PC-3 (cell line): ENCODE data around the gene AP3S1. TPM values are rescaled to one million over a fixed set of nuclear protein-coding genes. Genes with fewer than 3 reads are reported as not detected.
A peak's percentile ranks its signal among the peaks of the same experiment; 100 is the strongest.

Experiments
- ATAC-seq: fragments of 200-7000 bp; cut with Tn5 transposase; 2 replicates; pipeline ENCODE4 v1.9.1; 2020; ENCODE audit warnings: mild to moderate bottlenecking, moderate library complexity
- BruUV-seq: library from RNA; stranded (reverse); fragments of 400-500 nt; replicated peaks from 2 replicates; lab custom pipeline; 2021; lab: Mats Ljungman, UMichigan
- CTCF ChIA-PET: fragments of 300-600 bp; sonication (Branson Sonifier 250); formaldehyde crosslinking; loops from one replicate; lab custom pipeline; 2022; ENCODE audit warnings: antibody characterized with exemption; lab: Charles Lee
- POLR2A ChIA-PET: fragments of 300-600 bp; sonication (Branson Sonifier 250); formaldehyde crosslinking; loops from one replicate; lab custom pipeline; 2022; ENCODE audit warnings: antibody characterized with exemption; ENCODE audit not compliant: unreplicated experiment; lab: Charles Lee
- DNase-seq: peaks from one replicate; pipeline ENCODE4 v3.0.0-alpha.2; 2015
- H2AFZ ChIP-seq: fragments of 300-600 bp; sonication (generic); 2 replicates; pipeline ENCODE4 v1.6.0; 2016; ENCODE audit warnings: antibody characterized with exemption, low read length
- H3F3A ChIP-seq: fragments of 300-600 bp; sonication (generic); one replicate; pipeline ENCODE4 v1.6.0; 2017; ENCODE audit warnings: antibody characterized with exemption, low read length, control low read depth, mild to moderate bottlenecking; ENCODE audit not compliant: unreplicated experiment
- H3K27ac ChIP-seq: fragments of 300-600 bp; sonication (generic); 2 replicates; pipeline ENCODE4 v1.5.1; 2016; ENCODE audit warnings: mild to moderate bottlenecking, low read length
- H3K27me3 ChIP-seq: fragments of 300-600 bp; sonication (generic); 2 replicates; pipeline ENCODE4 v1.6.1; 2016; ENCODE audit warnings: low read length, mixed read lengths
- H3K36me3 ChIP-seq: fragments of 300-600 bp; sonication (generic); 2 replicates; pipeline ENCODE4 v1.6.1; 2016; ENCODE audit warnings: low read depth, mixed run types, low read length, mixed read lengths
- H3K4me1 ChIP-seq: fragments of 300-600 bp; sonication (generic); 2 replicates; pipeline ENCODE4 v1.5.1; 2016; ENCODE audit warnings: low read length; ENCODE audit not compliant: insufficient read depth
- H3K4me2 ChIP-seq: fragments of 300-600 bp; sonication (generic); 2 replicates; pipeline ENCODE4 v1.6.0; 2016; ENCODE audit warnings: low read length
- H3K4me3 ChIP-seq: fragments of 300-600 bp; sonication (generic); 2 replicates; pipeline ENCODE4 v1.5.1; 2016; ENCODE audit warnings: mild to moderate bottlenecking, low read length, mixed read lengths
- H3K79me2 ChIP-seq: fragments of 300-600 bp; sonication (generic); 2 replicates; pipeline ENCODE4 v1.6.1; 2017; ENCODE audit warnings: low read length, mixed read lengths
- H3K9ac ChIP-seq: fragments of 300-600 bp; sonication (generic); 2 replicates; pipeline ENCODE4 v1.6.0; 2016; ENCODE audit warnings: mild to moderate bottlenecking, low read length
- H3K9me2 ChIP-seq: fragments of 300-600 bp; sonication (generic); replicated peaks from 2 replicates; pipeline ENCODE4 v1.6.1; 2016; ENCODE audit warnings: mixed run types, low read length, mixed read lengths
- H3K9me3 ChIP-seq: fragments of 300-600 bp; sonication (generic); 2 replicates; pipeline ENCODE4 v1.6.1; 2016; ENCODE audit warnings: low read length, mixed read lengths
- H4K20me1 ChIP-seq: fragments of 300-600 bp; sonication (generic); 2 replicates; pipeline ENCODE4 v1.6.1; 2016; ENCODE audit warnings: low read length, mixed read lengths
- CTCF ChIP-seq: fragments of 300-600 bp; sonication (generic); conservative IDR thresholded peaks from 2 replicates; pipeline ENCODE4 v1.5.1; 2017; ENCODE audit warnings: antibody characterized with exemption, low read depth, mild to moderate bottlenecking, low read length
- EZH2 ChIP-seq: fragments of 300-600 bp; sonication (generic); IDR thresholded peaks from one replicate; pipeline ENCODE4 v1.6.1; 2017; ENCODE audit warnings: antibody characterized with exemption, mild to moderate bottlenecking, low read length; ENCODE audit not compliant: unreplicated experiment
- EZH2phosphoT487 ChIP-seq: fragments of 300-600 bp; sonication (generic); IDR thresholded peaks from 2 replicates; pipeline ENCODE4 v1.6.1; 2018; ENCODE audit warnings: mild to moderate bottlenecking, antibody characterized with exemption, low read length, borderline replicate concordance
- intact Hi-C: fragments of 100-400 bp; cut with micrococcal nuclease; formaldehyde crosslinking; loops from 2 replicates; pipeline ENCODE4 v1.9.0; 2023
- total RNA-seq: library from RNA; depleted of rRNA; stranded (reverse); fragments of >200 nt; gene quantifications from 2 replicates; pipeline ENCODE4 v1.2.3, GENCODE V29; 2014

AP3S1 gene
- total RNA-seq, 1 experiment from 2014 or later: 48.2 TPM

GRCh38 chr5:115855959-115856358, 14.2 kb downstream of the AP3S1 start:
- DNase-seq (no peak), ATAC-seq (no peak)
- no peak overlapping the region for H2AFZ ChIP-seq
- H3K27ac ChIP-seq: no peak overlapping the region
- no TSS peak for BruUV-seq
- 0 out of 2 replicates have a peak, but pooled peaks cover 4% of the 10 kb centered on the region for H4K20me1 ChIP-seq
- no peaks in the 10 kb centered on the region for H3K27me3 ChIP-seq
- H3K4me1 ChIP-seq: peaks cover 16% of the 10 kb centered on the region
- no peaks in the 10 kb centered on the region for H3K36me3 ChIP-seq
- H3F3A ChIP-seq: no peaks in the 10 kb centered on the region
- ChIA-PET POLR2A (no interaction called here), CTCF (no interaction called here)
- no peak for TF ChIP-seq EZH2
- no peak overlapping the region for H3K9ac ChIP-seq
- H3K4me3 ChIP-seq: no peak overlapping the region
- H3K4me2 ChIP-seq: no peak overlapping the region
- H3K79me2 ChIP-seq: peaks cover 51% of the 10 kb centered on the region
- intact Hi-C loops: no loop called here
- no peaks in the 10 kb centered on the region for H3K9me2 ChIP-seq
- no peaks in the 10 kb centered on the region for H3K9me3 ChIP-seq

- Histone ChIP-seq H3K4me1 (peaks cover 16% of the 10 kb centered on the region), H3K36me3 (no peaks in the 10 kb centered on the region), H3K9ac (no peak overlapping the region), H4K20me1 (0 out of 2 replicates have a peak, but pooled peaks cover 4% of the 10 kb centered on the region), H3F3A (no peaks in the 10 kb centered on the region), H2AFZ (no peak overlapping the region), H3K79me2 (peaks cover 42% of the 10 kb centered on the region), H3K9me3 (no peaks in the 10 kb centered on the region), H3K4me2 (no peak overlapping the region), H3K9me2 (no peaks in the 10 kb centered on the region), H3K27me3 (no peaks in the 10 kb centered on the region), H3K4me3 (no peak overlapping the region), H3K27ac (peak overlapping the region; percentile 45; the same call in 1 of the 2 replicates)
- intact Hi-C loops: no loop called here
- TF ChIP-seq EZH2phosphoT487 (no peak), EZH2 (no peak), CTCF (no peak)
- POLR2A ChIA-PET: no interaction called here
- ATAC-seq (peak; percentile 32), DNase-seq (no peak)
- BruUV-seq: no TSS peak
- CTCF ChIA-PET: no interaction called here
These were observed 15.3 kb downstream of the AP3S1 start for GRCh38 chr5:115857057-115857479.

- Histone ChIP-seq H4K20me1 (0 out of 2 replicates have a peak, but pooled peaks cover 4% of the 10 kb centered on the region), H3K4me1 (peaks cover 16% of the 10 kb centered on the region), H3K36me3 (no peaks in the 10 kb centered on the region), H3K9ac (no peak overlapping the region), H3K9me2 (no peaks in the 10 kb centered on the region), H3K9me3 (no peaks in the 10 kb centered on the region), H3F3A (no peaks in the 10 kb centered on the region), H3K4me3 (no peak overlapping the region), H2AFZ (no peak overlapping the region), H3K79me2 (peaks cover 39% of the 10 kb centered on the region), H3K27me3 (no peaks in the 10 kb centered on the region), H3K27ac (peak overlapping the region; percentile 45), H3K4me2 (0 out of 2 replicates have a peak overlapping the region, but pooled peaks have one; percentile 43)
- TF ChIP-seq CTCF: no peak
- no peak for TF ChIP-seq EZH2phosphoT487
- no peak for TF ChIP-seq EZH2
- BruUV-seq: no TSS peak
- POLR2A ChIA-PET: no interaction called here
- CTCF ChIA-PET: no interaction called here
- ATAC-seq: peak; percentile 74
- peak; percentile 81 for DNase-seq
- intact Hi-C loops: loop anchor here (2.0 kb wide), 1 partner anchor 15 kb away; no protein-coding TSS in a partner anchor
These were observed 16.1 kb downstream of the AP3S1 start for GRCh38 chr5:115857626-115858349.
